NCI-H1436 (cell line): ENCODE measurements around the gene IDS.
"Not testable (repeated sequence)": the region's sequence is repeated elsewhere in the genome, so short reads cannot be mapped to it uniquely, and the experiment has no call there.

Source experiments
- DNase-seq: peaks from one replicate; lab custom pipeline; 2025; lab: John Stamatoyannopoulos, UW

The IDS gene, protein sequence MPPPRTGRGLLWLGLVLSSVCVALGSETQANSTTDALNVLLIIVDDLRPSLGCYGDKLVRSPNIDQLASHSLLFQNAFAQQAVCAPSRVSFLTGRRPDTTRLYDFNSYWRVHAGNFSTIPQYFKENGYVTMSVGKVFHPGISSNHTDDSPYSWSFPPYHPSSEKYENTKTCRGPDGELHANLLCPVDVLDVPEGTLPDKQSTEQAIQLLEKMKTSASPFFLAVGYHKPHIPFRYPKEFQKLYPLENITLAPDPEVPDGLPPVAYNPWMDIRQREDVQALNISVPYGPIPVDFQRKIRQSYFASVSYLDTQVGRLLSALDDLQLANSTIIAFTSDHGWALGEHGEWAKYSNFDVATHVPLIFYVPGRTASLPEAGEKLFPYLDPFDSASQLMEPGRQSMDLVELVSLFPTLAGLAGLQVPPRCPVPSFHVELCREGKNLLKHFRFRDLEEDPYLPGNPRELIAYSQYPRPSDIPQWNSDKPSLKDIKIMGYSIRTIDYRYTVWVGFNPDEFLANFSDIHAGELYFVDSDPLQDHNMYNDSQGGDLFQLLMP

DNA sequence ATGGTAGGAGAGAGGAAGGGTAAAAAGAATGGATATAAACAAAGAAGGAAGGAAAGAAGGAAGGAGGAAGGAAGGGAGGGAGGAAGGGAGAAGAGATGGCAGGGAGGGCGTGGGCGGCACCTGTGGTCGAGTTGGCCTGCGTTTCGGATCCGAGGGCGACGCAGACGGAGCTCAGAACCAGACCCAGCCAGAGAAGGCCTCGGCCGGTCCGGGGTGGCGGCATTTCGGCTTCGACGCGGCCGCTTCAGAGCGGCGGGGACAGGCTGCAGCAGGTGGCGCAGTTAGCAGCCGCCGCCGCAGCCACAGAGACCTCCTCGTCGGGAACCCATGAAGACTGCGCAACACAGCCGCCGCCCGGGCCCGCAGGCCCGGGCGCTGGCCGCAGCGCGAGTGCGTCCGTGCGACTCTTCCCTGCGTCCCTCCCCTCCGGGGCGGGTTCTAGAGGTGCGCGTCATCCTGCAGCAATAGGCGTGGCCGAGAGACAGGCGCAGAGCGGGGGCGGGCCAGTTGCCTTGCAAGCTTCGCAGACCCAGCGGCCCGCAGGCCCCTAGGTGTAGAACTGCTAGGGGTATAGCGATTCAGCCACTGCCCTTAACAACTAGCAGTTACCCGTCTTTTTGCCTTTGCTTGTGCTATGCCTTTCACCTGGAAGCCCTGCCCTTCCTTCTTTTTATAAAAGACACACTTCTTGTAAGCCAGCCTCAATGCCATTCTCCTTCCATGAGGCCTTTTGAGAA, at the start of gene IDS:
Gene IDS (minus strand): TSS at position 392 of the 737 bp plus-strand sequence. CDS start 169 bp downstream, at position 223.
- DNase-seq, result peak; percentile 92

DNA sequence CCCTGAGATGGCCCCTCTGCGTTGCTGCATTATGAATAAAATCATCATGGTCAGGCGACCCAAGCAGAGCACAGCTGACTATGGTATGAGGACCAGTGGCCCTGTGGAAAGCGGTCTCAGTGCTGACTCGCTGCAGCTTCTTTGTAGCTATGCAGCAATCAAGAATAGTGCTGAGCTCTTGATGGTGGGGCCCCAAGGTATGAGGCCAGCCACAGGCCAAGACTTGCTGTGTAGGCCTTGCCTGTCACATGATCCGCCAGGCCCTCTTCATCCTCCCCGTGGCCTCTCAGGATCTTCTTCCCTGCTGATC, 46.8 kb upstream of the IDS start:
- not testable (repeated sequence) for DNase-seq

DNA sequence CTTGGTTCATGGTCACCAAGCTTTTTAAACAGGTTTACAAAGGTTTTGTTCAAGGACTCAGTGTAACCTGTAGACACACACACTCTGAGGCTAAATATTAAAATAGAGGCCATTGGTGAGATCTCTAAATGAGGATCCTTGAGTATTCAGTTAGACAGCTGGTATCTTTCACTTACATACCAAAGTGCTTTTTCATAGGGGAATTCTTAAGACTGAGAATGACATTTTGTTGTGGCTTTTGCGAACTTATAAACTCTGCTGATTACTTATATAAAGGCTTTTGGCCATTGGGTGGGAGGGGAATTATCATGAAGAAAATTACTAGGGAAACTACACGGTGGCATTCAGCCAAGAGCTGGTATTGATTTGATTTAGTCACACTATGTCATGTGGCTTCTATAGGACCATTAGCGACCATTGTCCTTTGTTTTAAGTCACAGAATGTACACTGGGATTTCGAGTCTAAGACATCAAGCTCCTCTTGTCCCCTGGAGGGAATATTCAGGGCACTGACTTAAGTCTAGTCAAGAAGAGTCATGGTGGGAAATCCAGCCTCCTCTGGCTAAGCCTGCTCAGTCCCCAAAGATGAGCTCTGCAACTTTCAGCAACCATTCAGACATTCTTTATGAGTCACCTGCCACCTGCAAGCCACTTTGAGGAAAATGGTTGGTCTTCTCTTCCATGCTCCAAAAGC, 46.3 kb upstream of the IDS start:
- DNase-seq, result not testable (repeated sequence)

DNA sequence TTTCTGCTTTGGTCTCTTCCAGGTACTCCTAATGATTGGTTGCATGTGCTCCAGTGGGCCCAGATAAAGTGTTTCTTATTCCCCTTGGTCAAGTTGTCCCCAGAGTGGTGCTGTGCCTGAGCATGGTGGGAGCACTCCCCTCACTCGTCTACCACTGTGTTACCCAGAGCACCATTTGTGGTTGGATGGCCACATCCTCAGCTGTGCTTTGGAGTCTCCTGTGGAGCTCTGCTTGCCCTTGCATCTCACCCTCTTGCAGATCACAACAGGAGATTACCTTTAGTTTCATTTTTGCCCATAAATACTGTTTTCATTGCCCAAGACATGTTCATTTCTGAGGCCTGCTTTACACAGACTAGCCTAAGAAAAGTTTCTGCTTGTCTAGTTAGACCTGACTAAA, 45.3 kb upstream of the IDS start:
- not testable (repeated sequence) for DNase-seq

DNA sequence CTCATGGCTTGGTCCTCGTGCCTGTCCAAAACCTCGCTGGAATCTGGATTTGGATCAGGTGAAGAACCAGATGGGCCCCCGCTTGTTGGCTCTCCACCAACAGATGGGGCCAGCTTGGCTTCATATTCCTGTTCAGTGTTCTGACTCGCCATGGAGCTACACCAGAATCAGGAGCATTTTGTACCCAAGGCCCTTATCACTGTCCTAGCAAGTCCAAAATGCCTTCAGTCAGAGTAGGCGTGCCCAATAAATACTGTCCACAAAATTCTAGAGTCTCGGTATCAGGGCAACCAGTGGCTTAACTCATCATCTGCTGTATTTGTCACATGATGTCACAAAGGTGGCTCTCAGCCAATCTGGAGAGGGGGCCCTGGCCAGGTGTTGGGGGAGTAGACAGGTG, 44.6 kb upstream of the IDS start, which contains the start of gene HSFX3:
Gene HSFX3 (minus strand): TSS at position 224 of the 400 bp plus-strand sequence. CDS start 72 bp downstream, at position 152.
- DNase-seq, result not testable (repeated sequence)

DNA sequence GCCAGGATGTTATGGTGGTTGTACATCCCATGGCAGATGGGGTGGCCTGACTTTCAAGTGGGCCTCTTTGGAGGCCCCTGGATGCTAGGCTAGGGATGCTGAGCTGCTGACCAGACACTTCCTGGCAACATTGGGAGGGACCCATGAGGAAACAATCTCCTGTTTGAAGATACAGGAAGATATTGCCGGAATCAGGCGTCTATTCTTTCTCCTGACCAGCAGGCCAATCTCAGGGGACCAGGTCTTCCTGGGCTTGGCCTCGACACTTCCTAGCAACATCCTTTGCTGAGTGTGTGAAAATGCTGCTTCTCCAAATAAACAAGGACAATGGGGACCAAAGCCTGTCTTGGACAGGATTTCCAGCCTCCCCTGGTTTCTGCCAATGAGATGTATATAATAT, 42.7 kb upstream of the IDS start:
- DNase-seq, result not testable (repeated sequence)

DNA sequence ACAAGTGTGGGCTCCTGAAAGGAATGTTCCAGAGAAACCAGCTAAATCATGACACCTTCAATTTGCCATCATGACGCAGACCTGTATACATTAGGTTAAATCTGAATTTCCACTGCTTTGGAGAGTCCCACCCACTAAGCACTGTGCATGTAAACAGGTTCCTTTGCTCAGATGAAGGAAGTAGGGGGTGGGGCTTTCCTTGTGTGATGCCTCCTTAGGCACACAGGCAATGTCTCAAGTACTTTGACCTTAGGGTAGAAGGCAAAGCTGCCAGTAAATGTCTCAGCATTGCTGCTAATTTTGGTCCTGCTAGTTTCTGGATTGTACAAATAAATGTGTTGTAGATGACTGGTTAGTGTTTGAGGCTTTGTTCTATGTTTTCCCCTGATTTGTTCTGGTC, 41.9 kb upstream of the IDS start:
- DNase-seq, result not testable (repeated sequence)

DNA sequence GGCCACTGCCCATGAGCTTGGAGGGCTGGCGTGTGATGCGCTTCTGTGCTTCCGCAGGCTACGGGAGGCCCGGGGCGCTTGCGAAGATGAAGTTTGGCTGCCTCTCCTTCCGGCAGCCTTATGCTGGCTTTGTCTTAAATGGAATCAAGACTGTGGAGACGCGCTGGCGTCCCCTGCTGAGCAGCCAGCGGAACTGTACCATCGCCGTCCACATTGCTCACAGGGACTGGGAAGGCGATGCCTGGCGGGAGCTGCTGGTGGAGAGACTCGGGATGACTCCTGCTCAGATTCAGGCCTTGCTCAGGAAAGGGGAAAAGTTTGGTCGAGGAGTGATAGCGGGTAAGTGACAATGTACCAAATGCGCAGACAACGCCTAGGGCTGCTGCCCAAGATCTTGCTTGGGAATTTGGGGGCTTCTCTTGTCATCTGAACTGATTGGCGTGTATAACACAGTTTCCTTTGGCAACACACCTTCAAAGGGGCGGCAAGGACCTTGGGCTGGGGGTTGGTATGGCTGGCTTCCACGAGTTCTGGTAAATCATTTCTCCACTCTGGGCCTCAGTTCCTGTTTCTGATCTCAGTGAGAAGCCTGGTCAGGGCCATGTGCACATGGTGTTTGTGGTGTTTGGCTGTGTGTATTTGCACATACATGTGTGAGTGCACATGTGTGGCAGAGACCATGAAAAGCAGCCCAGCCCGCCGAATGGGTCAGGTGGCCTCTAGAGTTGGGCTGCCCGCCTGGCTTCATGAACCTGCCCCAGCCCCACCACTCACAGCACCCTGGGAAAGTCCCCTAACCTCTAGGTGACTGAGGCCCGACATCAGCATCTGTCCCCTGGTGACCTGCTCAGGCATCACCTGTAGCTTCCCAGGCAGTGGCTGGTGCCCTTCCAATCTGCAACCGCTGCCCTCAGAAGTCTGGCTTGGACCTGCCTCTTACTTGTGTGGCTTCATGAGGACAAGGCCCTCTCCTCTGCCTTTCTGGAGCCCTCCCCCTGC, 40.7 kb upstream of the IDS start:
- DNase-seq, result not testable (repeated sequence)

DNA sequence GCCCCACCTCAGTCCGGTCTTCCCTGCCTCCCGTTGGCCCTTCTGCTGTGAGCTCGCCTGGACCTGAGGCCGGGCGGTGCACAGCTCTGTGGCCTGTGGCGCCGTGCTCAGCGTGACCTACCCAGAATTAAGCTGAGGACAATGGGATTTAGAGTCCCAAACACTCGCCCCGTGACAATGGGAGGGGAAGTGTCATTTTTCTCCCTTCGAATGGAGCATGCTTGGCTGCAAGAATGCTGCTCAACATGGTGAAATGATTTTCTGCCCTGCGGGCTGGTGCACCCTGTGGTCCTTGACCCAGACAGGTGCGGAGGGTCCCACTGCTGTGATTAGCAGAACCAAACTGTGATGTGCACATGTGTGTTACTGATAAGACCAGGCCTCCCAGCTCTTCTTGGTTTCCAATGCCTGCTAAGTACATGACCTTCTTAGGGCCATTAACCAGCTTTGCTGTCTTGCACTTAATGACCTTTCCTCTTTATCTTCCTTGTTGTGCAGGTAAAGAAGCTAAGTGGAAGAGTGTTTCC, 36.5 kb upstream of the IDS start:
- no peak for DNase-seq

DNA sequence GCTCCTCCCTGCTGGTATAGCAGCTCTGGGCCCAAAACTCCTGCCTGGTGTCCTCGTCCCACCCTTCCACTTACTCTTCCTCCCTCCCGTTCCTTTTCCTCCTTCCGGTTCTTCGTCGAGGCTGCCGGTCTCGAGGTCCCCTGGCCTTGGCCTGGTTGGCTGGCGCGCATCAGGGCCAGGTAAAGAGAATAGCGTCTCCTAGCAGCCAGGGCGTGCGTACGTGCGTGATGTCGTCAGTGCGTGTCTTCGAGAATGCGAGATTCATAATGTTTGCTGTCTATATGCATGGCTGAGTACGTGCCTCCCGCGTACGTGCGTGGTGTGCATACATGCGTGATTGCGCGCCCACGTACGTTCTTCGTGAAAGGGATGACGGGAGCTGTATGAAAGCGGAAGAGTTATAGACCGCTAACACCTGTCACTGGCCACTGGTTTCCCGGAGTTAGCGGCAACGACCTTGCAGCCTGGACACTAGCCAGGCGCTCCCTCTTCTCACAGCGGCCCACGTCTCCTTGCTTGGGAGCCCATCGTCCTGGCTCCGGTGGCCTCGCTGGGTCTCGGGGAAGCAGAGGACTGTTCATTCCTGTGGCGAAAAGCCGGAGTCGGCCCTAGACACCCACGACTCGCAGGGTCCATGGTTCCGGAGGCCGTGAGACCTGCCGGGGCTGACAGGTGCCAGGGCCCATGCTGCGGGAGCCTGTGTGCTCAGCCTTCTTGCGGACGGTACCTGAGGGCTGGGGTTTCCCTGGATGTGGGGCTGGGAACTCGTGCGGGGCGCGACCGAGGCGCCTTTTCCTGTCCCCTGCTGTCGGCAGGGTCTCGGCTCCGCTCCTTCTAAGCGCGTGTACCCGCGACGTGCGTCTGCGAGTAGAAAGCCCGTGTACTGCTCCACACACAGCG, 35.8 kb upstream of the IDS start, which contains the start of gene EOLA1:
Gene EOLA1 (plus strand): TSS at position 392 of the 900 bp plus-strand sequence. CDS start 4,619 bp downstream, outside the sequence.
- peak; percentile 95 for DNase-seq

DNA sequence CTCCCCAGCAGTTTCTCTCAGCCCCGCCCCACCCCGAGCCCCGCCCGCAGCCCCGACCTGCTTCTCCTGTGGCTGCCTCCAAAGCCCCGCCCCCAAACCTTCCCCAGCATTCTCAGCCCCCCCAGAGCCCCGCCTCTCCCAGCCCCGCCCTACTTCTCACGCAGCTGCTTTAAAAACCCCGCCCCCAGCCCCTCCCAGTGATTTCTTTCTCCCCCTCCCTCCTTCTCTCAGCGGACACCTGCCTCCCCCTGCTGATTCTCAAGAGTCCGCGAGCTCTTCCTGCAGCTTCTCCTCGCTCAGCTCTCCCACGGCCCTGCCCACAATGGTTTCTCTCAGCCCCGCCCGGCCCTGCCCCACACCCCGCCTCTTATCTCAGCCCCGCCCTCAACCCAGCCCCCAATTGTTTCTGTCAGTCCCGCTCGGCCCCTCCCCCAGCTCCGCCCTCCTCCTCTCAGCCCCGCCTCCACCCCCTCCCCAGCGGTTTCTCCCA, 35.1 kb upstream of the IDS start:
- peak; percentile 96 for DNase-seq

DNA sequence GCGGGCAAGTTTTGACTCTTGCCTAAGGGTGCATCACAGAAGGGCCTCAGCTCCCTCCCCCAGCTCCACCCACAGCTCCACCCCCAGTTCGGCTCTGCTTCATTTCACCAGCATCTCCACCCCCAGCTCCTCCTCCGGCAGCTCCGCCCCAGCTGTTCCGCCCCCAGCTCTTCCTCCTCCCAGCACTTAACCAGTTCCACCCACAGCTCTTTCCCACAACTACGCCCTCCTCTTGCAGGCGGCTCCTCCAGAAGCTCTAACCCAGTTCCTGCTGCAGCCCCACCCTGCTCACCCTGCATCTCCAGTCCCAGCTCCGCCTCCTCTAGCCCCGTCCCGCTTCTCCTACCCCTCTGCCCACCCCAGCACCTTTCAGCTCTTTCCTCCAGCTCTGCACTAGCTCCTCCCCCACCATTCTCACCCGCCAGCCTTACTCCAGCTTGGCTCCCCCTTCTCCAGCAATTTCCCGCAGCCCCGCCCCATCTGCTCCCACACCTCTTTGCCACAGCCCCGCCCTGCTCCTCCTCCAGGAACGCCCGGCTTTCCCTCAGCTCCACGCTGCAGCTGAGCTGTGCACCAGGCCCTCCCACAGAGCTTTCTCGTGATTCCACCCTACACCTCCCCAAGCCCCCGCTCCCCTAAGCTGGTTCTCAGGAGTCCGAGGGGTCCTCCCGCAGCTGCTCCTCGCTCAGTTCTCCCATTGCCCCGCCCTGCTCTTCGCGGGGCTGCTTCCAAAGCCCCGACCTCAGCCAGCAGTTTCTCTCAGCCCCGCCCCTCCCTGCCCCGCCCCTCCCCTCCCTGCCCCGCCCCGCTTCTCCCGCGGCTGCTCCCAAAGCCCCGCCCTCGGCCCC, 34.4 kb upstream of the IDS start:
- DNase-seq, result peak; percentile 96

DNA sequence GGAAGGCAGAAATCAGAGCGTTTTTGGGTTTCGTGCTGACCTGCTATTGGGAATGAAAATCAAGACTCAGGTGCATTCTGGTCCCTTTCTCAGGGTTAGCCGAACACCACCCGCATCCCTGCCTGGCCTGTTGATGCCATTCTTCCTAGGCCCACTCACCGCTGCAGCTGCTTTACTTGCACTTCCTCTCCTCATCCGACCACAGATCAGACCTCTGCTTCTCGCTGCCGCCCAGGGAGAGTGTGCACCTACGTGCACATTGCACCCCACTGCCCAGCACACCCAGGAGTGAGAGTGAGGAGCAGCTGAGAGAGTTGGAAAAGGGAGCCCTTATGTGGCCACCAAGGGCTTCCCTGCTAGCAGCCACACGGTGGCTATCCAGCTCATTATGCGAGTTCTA, 32.4 kb upstream of the IDS start:
- DNase-seq, result not testable (repeated sequence)

DNA sequence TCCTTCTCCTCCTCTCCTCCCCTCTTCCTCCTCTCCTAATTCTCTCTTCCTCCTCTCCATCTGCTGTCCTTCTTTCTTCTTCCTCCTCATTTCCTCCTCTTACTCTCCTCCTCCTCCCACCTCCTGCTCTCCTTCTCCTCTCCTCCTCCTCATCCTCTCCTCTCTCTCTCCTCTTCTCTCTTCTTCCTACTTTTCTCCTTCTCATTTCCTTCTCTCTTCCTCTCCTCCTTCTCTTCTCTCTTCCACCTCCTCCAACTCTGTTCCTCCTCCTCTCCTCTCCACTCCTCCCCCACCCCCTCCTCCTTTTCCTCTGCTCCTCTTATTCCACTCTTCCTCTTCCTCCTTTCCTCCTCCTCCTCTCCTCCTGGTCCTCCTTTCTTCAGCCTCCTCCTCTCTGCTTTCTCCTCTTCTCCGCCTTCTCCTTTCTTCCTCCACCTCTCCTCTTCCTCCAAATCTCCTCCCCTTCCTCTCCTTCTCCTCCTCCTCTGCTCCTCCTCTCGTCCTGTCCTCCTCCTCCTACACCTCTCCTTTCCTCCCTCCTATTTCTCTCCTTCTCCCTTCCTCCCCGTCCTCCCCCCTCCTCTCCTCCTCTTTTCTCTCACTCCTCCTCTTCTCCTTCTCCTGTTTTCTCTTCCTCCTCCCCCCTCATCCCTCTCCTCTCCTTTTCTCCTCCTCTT, 30.0 kb upstream of the IDS start:
- not testable (repeated sequence) for DNase-seq

DNA sequence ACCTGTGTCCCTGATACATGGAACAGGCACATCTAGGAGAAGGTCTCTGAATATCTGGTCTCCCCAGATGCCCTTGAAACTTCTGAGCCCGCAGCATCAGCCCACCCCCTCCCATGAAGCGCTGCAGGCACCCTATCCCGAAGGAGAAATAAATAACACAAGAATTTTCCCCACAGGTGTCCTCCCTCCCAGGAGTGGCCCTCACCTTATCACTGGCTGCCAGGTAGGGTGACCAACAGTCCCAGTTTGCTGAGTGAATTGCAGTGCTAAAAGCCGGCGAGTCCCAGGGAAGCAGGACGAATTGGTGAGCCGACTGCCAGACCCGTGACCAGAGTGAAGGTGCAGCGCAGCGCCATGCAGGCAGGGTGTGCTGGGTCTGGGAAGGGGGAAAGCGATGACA, 28.9 kb upstream of the IDS start:
- not testable (repeated sequence) for DNase-seq

DNA sequence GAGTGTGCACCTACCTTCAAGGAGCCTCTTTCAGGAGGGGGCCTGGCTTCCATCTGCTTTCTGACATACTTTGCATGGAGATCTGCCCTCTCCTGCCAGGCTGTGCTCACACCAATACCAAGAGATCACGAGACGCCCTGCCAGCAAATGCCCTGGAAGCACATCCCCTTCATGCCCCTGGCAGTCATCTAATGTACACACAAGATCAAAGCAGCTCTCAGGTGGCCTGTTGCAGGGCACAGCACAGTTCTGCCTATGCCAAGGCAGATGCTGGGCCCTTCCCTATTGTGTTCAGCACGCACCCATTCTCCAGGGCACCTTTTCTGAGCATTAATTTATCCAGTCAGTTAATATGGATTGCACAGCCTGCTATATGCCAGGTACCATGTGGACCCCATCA, 27.8 kb upstream of the IDS start:
- DNase-seq, result not testable (repeated sequence)

DNA sequence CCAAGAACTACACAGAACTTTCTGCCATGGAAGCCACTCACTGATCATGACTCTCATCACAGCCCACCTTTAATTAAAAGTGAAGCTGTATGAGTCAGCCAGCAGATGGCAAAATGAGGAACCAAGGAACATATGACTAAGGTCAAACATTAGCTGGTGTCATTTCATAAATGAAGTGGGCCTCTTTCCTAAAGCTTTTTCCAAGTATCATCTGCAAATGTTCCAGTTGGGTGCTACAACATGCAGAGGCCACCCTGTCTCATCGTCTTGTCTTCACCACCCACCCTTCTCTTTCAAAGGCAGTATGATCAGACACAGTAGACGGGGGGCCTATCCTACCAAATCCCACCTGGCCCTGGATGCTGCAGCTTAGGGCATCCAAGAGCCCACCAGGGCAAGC, 26.5 kb upstream of the IDS start:
- no peak for DNase-seq

DNA sequence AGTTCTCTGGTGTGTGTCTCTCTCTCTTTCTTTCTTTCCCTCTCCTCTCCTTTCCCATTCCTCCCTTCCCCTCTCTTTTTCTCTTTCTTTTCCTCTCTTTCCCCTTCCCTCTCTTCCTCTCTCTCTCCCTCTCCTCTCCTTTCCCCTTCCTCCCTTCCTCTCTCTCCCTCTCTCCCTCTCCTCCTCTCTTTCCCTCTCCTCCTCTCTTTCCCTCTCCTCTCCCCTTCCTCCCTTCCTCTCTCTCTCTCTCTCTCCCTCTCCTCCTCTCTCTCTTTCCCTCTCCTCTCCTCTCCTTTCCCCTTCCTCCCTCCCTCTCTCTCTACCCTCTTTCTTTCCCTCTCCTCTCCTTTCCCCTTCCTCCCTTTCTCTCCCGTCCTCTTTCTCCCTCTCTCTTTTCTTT, 23.3 kb upstream of the IDS start:
- DNase-seq, result no peak
